Heart left ventricle (tissue), 16 donors: Measurements from ENCODE around the gene SIL1. TPM values are rescaled to one million over a fixed set of nuclear protein-coding genes. Genes with fewer than 3 reads are reported as not detected.

Experiments
- ATAC-seq, 4 donors: fragments of 200-7000 bp; cut with Tn5 transposase; one replicate each; pipeline ENCODE4 v1.9.1; 2020 to 2022; ENCODE audit warnings: moderate library complexity in 4 of 4, mild to moderate bottlenecking in 3 of 4, moderate number of reproducible peaks in 1 of 4
- DNase-seq, 5 donors: peaks; one replicate each; pipeline ENCODE4 v3.0.0-alpha.2; 2020
- H3K27ac ChIP-seq, 12 donors: fragments of 200-600 bp; sonication (generic) in 4 of 12; one replicate each; pipeline versions ENCODE4 v1.5.0 to v1.8.0; 2016 to 2022; ENCODE audit warnings: mild to moderate bottlenecking in 2 of 12
- H3K27me3 ChIP-seq, 9 donors: fragments of 200-600 bp; sonication (generic) in 2 of 9; one replicate each; pipeline versions ENCODE4 v1.5.1 to v1.8.0; 2016 to 2022; ENCODE audit warnings: mild to moderate bottlenecking in 3 of 9
- H3K36me3 ChIP-seq, 9 donors: fragments of 200-600 bp; sonication (generic) in 2 of 9; one replicate each; pipeline versions ENCODE4 v1.5.0 to v1.8.0; 2018 to 2022; ENCODE audit warnings: mild to moderate bottlenecking in 2 of 9
- H3K4me1 ChIP-seq, 12 donors: fragments of 200-600 bp; sonication (generic) in 4 of 12; one replicate each; pipeline versions ENCODE4 v1.5.0 to v1.8.0; 2016 to 2022; ENCODE audit warnings: mild to moderate bottlenecking in 3 of 12
- H3K4me3 ChIP-seq, 12 donors: fragments of 200-600 bp; sonication (generic) in 4 of 12; one replicate each; pipeline versions ENCODE4 v1.5.0 to v1.8.0; 2017 to 2022; ENCODE audit warnings: mild to moderate bottlenecking in 9 of 12, moderate library complexity in 4 of 12
- H3K9me3 ChIP-seq, 12 donors: fragments of 200-600 bp; sonication (generic) in 4 of 12; one replicate each; pipeline versions ENCODE4 v1.5.0 to v1.8.0; 2016 to 2022; ENCODE audit warnings: mild to moderate bottlenecking in 1 of 12
- POLR2A ChIP-seq, 2 donors: fragments of 450-650 bp; IDR thresholded peaks; one replicate each; pipeline ENCODE4 v1.6.1; 2017; ENCODE audit warnings: antibody characterized with exemption in 2 of 2, mild to moderate bottlenecking in 2 of 2, moderate library complexity in 2 of 2
- WGBS, 4 donors: extraction: QIAGEN DNeasy Blood & Tissue Kit in 2 of 4; methylation state at CpG; one replicate each; pipeline versions ENCODE4 v1.1.5 to v1.1.7; 2013 to 2018; 5-methylcytosine and 5-hydroxymethylcytosine counted together
- intact Hi-C, 10 donors: fragments of 100-400 bp; cut with DNase I; formaldehyde crosslinking; loops; one replicate each; pipeline versions ENCODE4 v1.11.1 to v1.14.2; 2022
- polyA plus RNA-seq, 2 donors: library from polyadenylated mRNA; stranded (reverse); fragments of 200-250 nt; gene quantifications; one replicate each; pipeline ENCODE4 v1.2.3, GENCODE V29; 2013
- total RNA-seq, 9 donors: library from RNA; depleted of rRNA in 2 of 9; stranded (reverse); fragments of >200 nt in 2 of 9; fragmentation: NEBNext Ultra II Directional in 3 of 9; extraction: Animal tissue kit (Norgen Biotek cat#: 25700) in 3 of 9; gene quantifications; one replicate each; pipeline versions ENCODE4 v1.1.0 to v1.2.4, GENCODE V29; 2016 to 2023
- TF ChIP-seq, protein P1 (sequence below), 12 donors: fragments of 200-600 bp; sonication (generic) in 4 of 12; IDR thresholded peaks; one replicate each; pipeline versions ENCODE4 v1.5.0 to v1.8.0; 2018 to 2022; ENCODE audit warnings: antibody characterized with exemption in 12 of 12, mild to moderate bottlenecking in 5 of 12
- donor health status: ischemic (EF 13 %, LVEDD 7.1; RV severe dilation, severe dysfunction).
- donor health status: healthy with polysubstance abuse.
- donor health status: DM: no; HTN: yes; CAD: no.
- donor health status: DM: no; HTN: no; CAD: no.
- donor health status: ischemic (EF 25% LVEDD 6.9; RV normal size, moderate dysfunction).
- donor health status: ischemic (EF 25% LVEDD 5.7; RV mildly dilated, moderate dysfunction).
- donor health status: healthy.
- donor health status: DM: yes; HTN: yes; CAD: no.
- donor health status: ischemic (EF 35%, LVEDD 5.7; RV mildly dilated, moderate dysfunction).
- donor health status: nonischemic (EF 11% LVEDD 7.7; RV severe dilation, severe dysfunction).
- donor health status: DM: yes; HTN: yes; CAD: no.
- donor health status: PGD.
- donor health status: ischemic (EF 29% LVEDD 5.4; RV normal size, mild dysfunction).
- donor health status: nonischemic (EF 23%, LVEDD 6.1; RV moderate dilation, normal function).

The SIL1 gene
- total and polyA plus RNA-seq, 11 donors: 33.8 to 341 (median 40.2) TPM

GRCh38 chr5:139063664-139064054 is 134.5 kb downstream of the SIL1 start:
- Histone ChIP-seq H3K9me3 (no peaks in the 10 kb centered on the region), H3K36me3 (no peaks in the 10 kb centered on the region), H3K4me1 (peaks cover 0 to 38% (median 14%) of the 10 kb centered on the region in 12 donors), H3K27ac (no peak overlapping the region), H3K4me3 (no peak overlapping the region), H3K27me3 (no peaks in the 10 kb centered on the region)
- TF ChIP-seq, protein P1, sequence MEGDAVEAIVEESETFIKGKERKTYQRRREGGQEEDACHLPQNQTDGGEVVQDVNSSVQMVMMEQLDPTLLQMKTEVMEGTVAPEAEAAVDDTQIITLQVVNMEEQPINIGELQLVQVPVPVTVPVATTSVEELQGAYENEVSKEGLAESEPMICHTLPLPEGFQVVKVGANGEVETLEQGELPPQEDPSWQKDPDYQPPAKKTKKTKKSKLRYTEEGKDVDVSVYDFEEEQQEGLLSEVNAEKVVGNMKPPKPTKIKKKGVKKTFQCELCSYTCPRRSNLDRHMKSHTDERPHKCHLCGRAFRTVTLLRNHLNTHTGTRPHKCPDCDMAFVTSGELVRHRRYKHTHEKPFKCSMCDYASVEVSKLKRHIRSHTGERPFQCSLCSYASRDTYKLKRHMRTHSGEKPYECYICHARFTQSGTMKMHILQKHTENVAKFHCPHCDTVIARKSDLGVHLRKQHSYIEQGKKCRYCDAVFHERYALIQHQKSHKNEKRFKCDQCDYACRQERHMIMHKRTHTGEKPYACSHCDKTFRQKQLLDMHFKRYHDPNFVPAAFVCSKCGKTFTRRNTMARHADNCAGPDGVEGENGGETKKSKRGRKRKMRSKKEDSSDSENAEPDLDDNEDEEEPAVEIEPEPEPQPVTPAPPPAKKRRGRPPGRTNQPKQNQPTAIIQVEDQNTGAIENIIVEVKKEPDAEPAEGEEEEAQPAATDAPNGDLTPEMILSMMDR (IDR thresholded peaks at IDR 0.05): no peak
- no peak for TF ChIP-seq POLR2A (IDR thresholded peaks at IDR 0.05)
- ATAC-seq: no peak
- DNase-seq: no peak
- intact Hi-C loops: loop anchor here in 1 of 10 donors (10.0 kb wide), 1 partner anchor 229 kb away; no protein-coding TSS in a partner anchor
- WGBS, 4 donors: 72 to 88% (median 84%) methylated on average over 1 of the region's 1 CpG

DNA sequence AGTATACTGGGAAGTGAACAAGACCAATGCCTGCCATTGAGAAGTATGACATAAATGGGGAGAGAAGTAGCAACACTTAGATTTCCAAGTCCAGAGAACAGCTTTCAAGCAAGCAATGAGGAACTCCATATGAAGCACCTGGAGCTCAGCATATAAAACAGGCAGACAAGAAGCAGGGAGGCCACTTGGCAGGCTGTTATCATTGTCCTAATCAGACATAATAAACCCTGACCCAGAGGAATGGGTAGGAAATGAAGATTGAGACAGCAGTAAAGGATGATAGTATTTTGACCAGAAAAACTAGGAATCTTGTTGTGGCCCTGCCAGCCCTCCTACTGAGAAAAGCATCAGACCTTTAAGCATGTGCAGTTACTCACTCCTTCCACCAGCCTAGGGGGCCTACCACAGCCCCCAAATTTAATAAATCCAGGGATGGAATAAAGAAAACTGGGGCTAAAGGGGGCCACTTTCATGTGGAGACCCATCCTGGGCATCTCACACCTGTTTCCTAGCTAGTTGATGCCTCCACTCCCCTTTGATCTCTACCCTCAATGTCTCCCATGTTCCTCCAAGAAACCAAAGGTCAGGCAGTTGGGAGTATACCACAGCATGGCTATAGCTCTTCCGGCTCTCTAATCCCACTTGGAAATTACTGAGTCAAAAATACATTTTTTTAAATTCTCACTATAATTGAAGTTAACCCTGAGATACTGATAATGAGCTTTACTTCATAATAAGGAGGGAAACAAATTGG is 135.1 kb downstream of the SIL1 start:
- Histone ChIP-seq H3K4me3 (no peak overlapping the region), H3K27me3 (no peaks in the 10 kb centered on the region), H3K4me1 (peaks cover 0 to 38% (median 14%) of the 10 kb centered on the region in 12 donors), H3K9me3 (no peaks in the 10 kb centered on the region), H3K27ac (no peak overlapping the region), H3K36me3 (no peaks in the 10 kb centered on the region)
- no peak for ATAC-seq
- no peak for DNase-seq
- TF ChIP-seq, protein P1 (IDR thresholded peaks at IDR 0.05): no peak
- no peak for TF ChIP-seq POLR2A (IDR thresholded peaks at IDR 0.05)
- intact Hi-C loops: loop anchor here in 1 of 10 donors (10.0 kb wide), 1 partner anchor 228 kb away; no protein-coding TSS in a partner anchor
- 87 to 100% (median 97%) methylated on average over 1 of the region's 1 CpG for whole genome bisulfite sequencing, 4 donors

GRCh38 chr5:139061856-139062255 is 136.3 kb downstream of the SIL1 start:
- ATAC-seq: no peak
- Histone ChIP-seq H3K36me3 (no peaks in the 10 kb centered on the region), H3K9me3 (no peaks in the 10 kb centered on the region), H3K4me3 (no peak overlapping the region), H3K27ac (peak overlapping the region in 2 of 12 donors; percentile 33 to 42), H3K4me1 (peaks cover 0 to 38% (median 14%) of the 10 kb centered on the region in 12 donors), H3K27me3 (no peaks in the 10 kb centered on the region)
- TF ChIP-seq, protein P1 (IDR thresholded peaks at IDR 0.05): no peak
- no peak for TF ChIP-seq POLR2A (IDR thresholded peaks at IDR 0.05)
- intact Hi-C loops: loop anchor here in 1 of 10 donors (10.0 kb wide), 1 partner anchor 227 kb away; no protein-coding TSS in a partner anchor
- no peak for DNase-seq
- 78 to 92% (median 85%) methylated on average over 4 of the region's 4 CpGs for WGBS, 4 donors

GRCh38 chr5:139061274-139061673 is 136.9 kb downstream of the SIL1 start:
- H3K4me3 ChIP-seq: no peak overlapping the region
- no peaks in the 10 kb centered on the region for H3K9me3 ChIP-seq
- H3K36me3 ChIP-seq: no peaks in the 10 kb centered on the region
- no peaks in the 10 kb centered on the region for H3K27me3 ChIP-seq
- H3K4me1 ChIP-seq: peaks cover 0 to 38% (median 14%) of the 10 kb centered on the region in 12 donors
- peak overlapping the region in 4 of 12 donors; percentile 9 to 42 (median 38) for H3K27ac ChIP-seq
- peak; percentile 53 to 81 (median 65) for DNase-seq
- TF ChIP-seq, protein P1 (IDR thresholded peaks at IDR 0.05): no peak
- no peak for TF ChIP-seq POLR2A (IDR thresholded peaks at IDR 0.05)
- 12 to 25% (median 15%) methylated on average over 5 of the region's 5 CpGs for WGBS, 4 donors
- peak; percentile 69 to 91 (median 84) for ATAC-seq
- intact Hi-C loops: loop anchor here in 1 of 10 donors (10.0 kb wide), 1 partner anchor 226 kb away; no protein-coding TSS in a partner anchor
